Measurements from ENCODE around the gene MLST8. TPM values are rescaled to one million over a fixed set of nuclear protein-coding genes. Genes with fewer than 3 reads are reported as not detected.

The MLST8 gene
- total RNA-seq, 2 donors from 2014 or later = 32.4 to 59.0 TPM

DNA sequence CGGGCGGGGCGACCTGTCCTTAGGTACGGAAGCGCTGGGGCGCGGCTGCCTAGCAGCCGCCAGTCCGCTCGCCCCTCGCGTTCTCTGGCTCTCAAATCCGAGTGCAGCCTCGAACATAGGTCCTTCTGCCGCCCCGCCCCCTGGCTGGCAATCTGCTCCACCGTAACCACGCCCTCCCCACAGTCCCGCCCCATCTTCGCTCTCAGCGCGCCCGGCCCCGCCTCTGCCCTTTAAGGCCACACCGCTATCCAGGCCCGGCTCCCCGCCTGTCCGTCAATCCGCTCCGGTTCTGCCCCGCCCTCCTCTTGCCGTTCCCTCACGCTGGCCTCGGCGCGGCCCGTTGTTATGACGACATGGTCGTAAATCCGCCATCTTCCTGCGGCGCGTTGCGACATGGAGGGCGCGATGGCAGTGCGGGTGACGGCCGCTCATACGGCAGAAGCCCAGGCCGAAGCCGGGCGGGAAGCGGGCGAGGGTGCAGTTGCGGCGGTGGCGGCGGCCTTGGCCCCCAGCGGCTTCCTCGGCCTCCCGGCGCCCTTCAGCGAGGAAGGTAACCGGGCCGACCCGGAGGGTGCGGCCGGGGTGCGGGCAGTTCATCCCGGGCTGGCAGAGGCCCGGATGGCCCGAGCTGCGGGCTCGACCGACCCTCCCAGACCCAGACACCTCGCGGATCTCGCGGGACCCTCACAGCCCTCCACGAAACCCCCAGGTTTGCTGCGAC, 18.1 kb downstream of the MLST8 start, which contains the start of gene E4F1:
TSS of gene E4F1 (plus strand) at position 371 of the 721 bp plus-strand sequence. CDS start at position 394, 23 bp downstream.
- Histone ChIP-seq H3K36me3 (replicated peaks in 1 of 2; ENCODE audit: insufficient read depth in 1 of 2, low read depth in 2 of 2) (no peaks in the 10 kb centered on the region), H3K4me3 (peak within 1 kb of the TSS; percentile 45 to 75), H3K4me1 (peaks cover 32% of the 10 kb centered on the region), H3K27ac (peak within 1 kb of the TSS; percentile 33 to 81 (median 73)), H3K9me3 (no peaks in the 10 kb centered on the region), H3K27me3 (no peaks in the 10 kb centered on the region)
- 0% methylated on average over 6 to 73 of the region's 82 CpGs for WGBS, 2 donors
- DNase-seq = peak; percentile 100
- ATAC-seq = peak; percentile 99
- intact Hi-C loops (cut with DNase I) = no loop called here
- TF ChIP-seq, protein P1, sequence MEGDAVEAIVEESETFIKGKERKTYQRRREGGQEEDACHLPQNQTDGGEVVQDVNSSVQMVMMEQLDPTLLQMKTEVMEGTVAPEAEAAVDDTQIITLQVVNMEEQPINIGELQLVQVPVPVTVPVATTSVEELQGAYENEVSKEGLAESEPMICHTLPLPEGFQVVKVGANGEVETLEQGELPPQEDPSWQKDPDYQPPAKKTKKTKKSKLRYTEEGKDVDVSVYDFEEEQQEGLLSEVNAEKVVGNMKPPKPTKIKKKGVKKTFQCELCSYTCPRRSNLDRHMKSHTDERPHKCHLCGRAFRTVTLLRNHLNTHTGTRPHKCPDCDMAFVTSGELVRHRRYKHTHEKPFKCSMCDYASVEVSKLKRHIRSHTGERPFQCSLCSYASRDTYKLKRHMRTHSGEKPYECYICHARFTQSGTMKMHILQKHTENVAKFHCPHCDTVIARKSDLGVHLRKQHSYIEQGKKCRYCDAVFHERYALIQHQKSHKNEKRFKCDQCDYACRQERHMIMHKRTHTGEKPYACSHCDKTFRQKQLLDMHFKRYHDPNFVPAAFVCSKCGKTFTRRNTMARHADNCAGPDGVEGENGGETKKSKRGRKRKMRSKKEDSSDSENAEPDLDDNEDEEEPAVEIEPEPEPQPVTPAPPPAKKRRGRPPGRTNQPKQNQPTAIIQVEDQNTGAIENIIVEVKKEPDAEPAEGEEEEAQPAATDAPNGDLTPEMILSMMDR (IDR thresholded peaks at IDR 0.05) = peak in 3 of 7 experiments; percentile 10 to 33 (median 31)
- TF ChIP-seq POLR2A (IDR thresholded peaks at IDR 0.05) = peak; percentile 90 to 92 (median 92)

- Histone ChIP-seq H3K4me3 (peak overlapping the region; percentile 45 to 75), H3K4me1 (peaks cover 32% of the 10 kb centered on the region), H3K9me3 (no peaks in the 10 kb centered on the region), H3K36me3 (replicated peaks in 1 of 2; ENCODE audit: insufficient read depth in 1 of 2, low read depth in 2 of 2) (peaks cover 2 to 3% of the 10 kb centered on the region in 2 donors), H3K27me3 (no peaks in the 10 kb centered on the region), H3K27ac (peak overlapping the region; percentile 33 to 81 (median 73))
- peak; percentile 52 to 64 (median 61) for DNase-seq
- 3 to 6% methylated on average over 10 to 22 of the region's 22 CpGs for WGBS, 2 donors
- ATAC-seq = peak; percentile 34
- TF ChIP-seq POLR2A (IDR thresholded peaks at IDR 0.05) = no peak
- TF ChIP-seq, protein P1 (IDR thresholded peaks at IDR 0.05) = peak in 4 of 7 experiments; percentile 11 to 32 (median 28)
- intact Hi-C loops (cut with DNase I) = no loop called here
Observed at GRCh38 chr16:2223942-2224486, 18.8 kb downstream of the MLST8 start.

- DNase-seq (peak in 1 of 4 donors; percentile 18), ATAC-seq (no peak)
- Histone ChIP-seq H3K4me3 (no peak overlapping the region), H3K4me1 (peaks cover 32% of the 10 kb centered on the region), H3K9me3 (no peaks in the 10 kb centered on the region), H3K36me3 (replicated peaks in 1 of 2; ENCODE audit: insufficient read depth in 1 of 2, low read depth in 2 of 2) (peaks cover 9% of the 10 kb centered on the region in 2 donors), H3K27me3 (no peaks in the 10 kb centered on the region), H3K27ac (peak overlapping the region in 1 of 4 donors; percentile 23)
- intact Hi-C loops (cut with DNase I) = no loop called here
- WGBS, 2 donors = 32 to 39% methylated on average over 9 of the region's 9 CpGs
- TF ChIP-seq POLR2A (IDR thresholded peaks at IDR 0.05) = no peak
- TF ChIP-seq, protein P1 (IDR thresholded peaks at IDR 0.05) = no peak
Observed at GRCh38 chr16:2226245-2226793, 21.1 kb downstream of the MLST8 start.

- no peak for TF ChIP-seq POLR2A (IDR thresholded peaks at IDR 0.05)
- TF ChIP-seq, protein P1 (IDR thresholded peaks at IDR 0.05) = no peak
- ATAC-seq (no peak), DNase-seq (no peak)
- H3K27me3 ChIP-seq = no peaks in the 10 kb centered on the region
- 88 to 89% methylated on average over 6 of the region's 6 CpGs for WGBS, 2 donors
- intact Hi-C loops (cut with DNase I) = no loop called here
- H3K36me3 ChIP-seq (replicated peaks in 1 of 2; ENCODE audit: insufficient read depth in 1 of 2, low read depth in 2 of 2) = peaks cover 9 to 13% of the 10 kb centered on the region in 2 donors
- H3K9me3 ChIP-seq = no peaks in the 10 kb centered on the region
- H3K4me1 ChIP-seq = peaks cover 32% of the 10 kb centered on the region
- H3K27ac ChIP-seq = no peak overlapping the region
- H3K4me3 ChIP-seq = no peak overlapping the region
Observed at GRCh38 chr16:2226918-2227317, 21.7 kb downstream of the MLST8 start.

All from body of pancreas (tissue), 4 donors.